ENCODE data around the gene USP37.

The USP37 gene

DNA sequence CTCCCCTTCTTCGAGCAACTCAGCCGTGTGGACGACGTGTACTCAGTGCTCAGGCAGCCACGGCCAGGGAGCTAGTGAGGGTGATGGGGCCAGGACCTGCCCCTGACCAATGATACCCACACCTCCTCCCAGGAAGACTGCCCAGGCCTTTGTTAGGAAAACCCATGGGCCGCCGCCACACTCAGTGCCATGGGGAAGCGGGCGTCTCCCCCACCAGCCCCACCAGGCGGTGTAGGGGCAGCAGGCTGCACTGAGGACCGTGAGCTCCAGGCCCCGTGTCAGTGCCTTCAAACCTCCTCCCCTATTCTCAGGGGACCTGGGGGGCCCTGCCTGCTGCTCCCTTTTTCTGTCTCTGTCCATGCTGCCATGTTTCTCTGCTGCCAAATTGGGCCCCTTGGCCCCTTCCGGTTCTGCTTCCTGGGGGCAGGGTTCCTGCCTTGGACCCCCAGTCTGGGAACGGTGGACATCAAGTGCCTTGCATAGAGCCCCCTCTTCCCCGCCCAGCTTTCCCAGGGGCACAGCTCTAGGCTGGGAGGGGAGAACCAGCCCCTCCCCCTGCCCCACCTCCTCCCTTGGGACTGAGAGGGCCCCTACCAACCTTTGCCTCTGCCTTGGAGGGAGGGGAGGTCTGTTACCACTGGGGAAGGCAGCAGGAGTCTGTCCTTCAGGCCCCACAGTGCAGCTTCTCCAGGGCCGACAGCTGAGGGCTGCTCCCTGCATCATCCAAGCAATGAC, 163.6 kb downstream of the USP37 start:
- ChIA-PET CTCF (interaction anchor here (1.1 to 1.7 kb wide), 6 partner anchors 8 to 443 kb away, joined by 3 to 8 read pairs (median 4); no protein-coding TSS in a partner anchor), POLR2A (interaction anchor here (0.9 kb wide), 1 partner anchor 9 kb away, joined by 3 read pairs; no protein-coding TSS in a partner anchor)
- no peak for DNase-seq (ENCODE audit: extremely low spot score)
- TF ChIP-seq, protein P1, sequence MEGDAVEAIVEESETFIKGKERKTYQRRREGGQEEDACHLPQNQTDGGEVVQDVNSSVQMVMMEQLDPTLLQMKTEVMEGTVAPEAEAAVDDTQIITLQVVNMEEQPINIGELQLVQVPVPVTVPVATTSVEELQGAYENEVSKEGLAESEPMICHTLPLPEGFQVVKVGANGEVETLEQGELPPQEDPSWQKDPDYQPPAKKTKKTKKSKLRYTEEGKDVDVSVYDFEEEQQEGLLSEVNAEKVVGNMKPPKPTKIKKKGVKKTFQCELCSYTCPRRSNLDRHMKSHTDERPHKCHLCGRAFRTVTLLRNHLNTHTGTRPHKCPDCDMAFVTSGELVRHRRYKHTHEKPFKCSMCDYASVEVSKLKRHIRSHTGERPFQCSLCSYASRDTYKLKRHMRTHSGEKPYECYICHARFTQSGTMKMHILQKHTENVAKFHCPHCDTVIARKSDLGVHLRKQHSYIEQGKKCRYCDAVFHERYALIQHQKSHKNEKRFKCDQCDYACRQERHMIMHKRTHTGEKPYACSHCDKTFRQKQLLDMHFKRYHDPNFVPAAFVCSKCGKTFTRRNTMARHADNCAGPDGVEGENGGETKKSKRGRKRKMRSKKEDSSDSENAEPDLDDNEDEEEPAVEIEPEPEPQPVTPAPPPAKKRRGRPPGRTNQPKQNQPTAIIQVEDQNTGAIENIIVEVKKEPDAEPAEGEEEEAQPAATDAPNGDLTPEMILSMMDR (IDR thresholded peaks at IDR 0.05; ENCODE audit: control extremely low read depth, extremely low read depth, low read depth, missing control alignments) = no peak

DNA sequence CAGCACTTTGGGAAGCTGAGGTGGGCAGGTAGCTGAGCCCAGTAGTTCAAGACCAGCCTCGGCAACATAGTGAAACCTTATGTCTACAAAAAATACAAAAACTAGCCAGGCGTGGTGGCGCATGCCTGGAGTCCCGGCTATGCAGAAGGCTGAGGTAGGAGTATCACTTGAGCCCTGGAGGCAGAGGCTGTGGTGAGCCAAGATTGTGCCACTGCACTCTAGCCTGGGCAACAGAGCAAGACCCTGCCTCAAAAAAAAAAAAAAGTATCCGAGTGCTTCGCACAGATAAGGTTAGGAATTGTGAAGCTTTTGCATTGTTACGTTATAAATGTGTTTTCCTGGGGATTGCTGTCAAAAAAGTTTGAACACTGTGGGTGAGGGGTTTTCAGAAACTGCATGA, 164.3 kb downstream of the USP37 start:
- TF ChIP-seq, protein P1 (IDR thresholded peaks at IDR 0.05; ENCODE audit: control extremely low read depth, extremely low read depth, low read depth, missing control alignments) = no peak
- no peak for DNase-seq (ENCODE audit: extremely low spot score)
- ChIA-PET POLR2A (no interaction called here), CTCF (interaction anchor here (1.5 to 1.7 kb wide), 2 partner anchors 11 to 444 kb away, joined by 5 to 8 read pairs; no protein-coding TSS in a partner anchor)

- POLR2A ChIA-PET = no interaction called here
- CTCF ChIA-PET = no interaction called here
- TF ChIP-seq, protein P1 (IDR thresholded peaks at IDR 0.05; ENCODE audit: control extremely low read depth, extremely low read depth, low read depth, missing control alignments) = no peak
- no peak for DNase-seq (ENCODE audit: extremely low spot score)
Observed at GRCh38 chr2:218402911-218403411, 165.2 kb downstream of the USP37 start.

DNA sequence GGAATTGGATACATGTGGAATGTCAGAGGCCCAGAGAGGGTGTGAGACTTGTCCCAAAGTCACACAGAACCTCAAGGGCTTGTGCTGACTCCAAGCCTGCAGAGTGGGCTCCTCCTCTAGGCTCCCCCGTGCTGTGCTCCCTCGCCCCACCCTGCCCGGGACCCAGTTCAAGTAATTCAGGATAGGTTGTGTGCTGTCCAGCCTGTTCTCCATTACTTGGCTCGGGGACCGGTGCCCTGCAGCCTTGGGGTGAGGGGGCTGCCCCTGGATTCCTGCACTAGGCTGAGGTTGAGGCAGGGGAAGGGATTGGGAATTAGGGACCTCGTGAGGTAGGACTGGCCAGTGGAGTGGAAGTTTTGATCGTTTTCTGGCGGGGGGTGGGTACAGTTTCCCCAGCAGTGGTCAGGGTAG, 165.7 kb downstream of the USP37 start:
- ChIA-PET CTCF (no interaction called here), POLR2A (no interaction called here)
- TF ChIP-seq, protein P1 (IDR thresholded peaks at IDR 0.05; ENCODE audit: control extremely low read depth, extremely low read depth, low read depth, missing control alignments) = no peak
- DNase-seq (ENCODE audit: extremely low spot score) = no peak

- ChIA-PET CTCF (interaction anchor here (0.7 to 1.1 kb wide), 4 partner anchors 10 to 131 kb away, joined by 3 to 4 read pairs (median 4); partner anchors contain the start of gene PNKD), POLR2A (no interaction called here)
- TF ChIP-seq, protein P1 (IDR thresholded peaks at IDR 0.05; ENCODE audit: control extremely low read depth, extremely low read depth, low read depth, missing control alignments) = no peak
Observed at GRCh38 chr2:218401890-218402289, 166.3 kb downstream of the USP37 start.

DNA sequence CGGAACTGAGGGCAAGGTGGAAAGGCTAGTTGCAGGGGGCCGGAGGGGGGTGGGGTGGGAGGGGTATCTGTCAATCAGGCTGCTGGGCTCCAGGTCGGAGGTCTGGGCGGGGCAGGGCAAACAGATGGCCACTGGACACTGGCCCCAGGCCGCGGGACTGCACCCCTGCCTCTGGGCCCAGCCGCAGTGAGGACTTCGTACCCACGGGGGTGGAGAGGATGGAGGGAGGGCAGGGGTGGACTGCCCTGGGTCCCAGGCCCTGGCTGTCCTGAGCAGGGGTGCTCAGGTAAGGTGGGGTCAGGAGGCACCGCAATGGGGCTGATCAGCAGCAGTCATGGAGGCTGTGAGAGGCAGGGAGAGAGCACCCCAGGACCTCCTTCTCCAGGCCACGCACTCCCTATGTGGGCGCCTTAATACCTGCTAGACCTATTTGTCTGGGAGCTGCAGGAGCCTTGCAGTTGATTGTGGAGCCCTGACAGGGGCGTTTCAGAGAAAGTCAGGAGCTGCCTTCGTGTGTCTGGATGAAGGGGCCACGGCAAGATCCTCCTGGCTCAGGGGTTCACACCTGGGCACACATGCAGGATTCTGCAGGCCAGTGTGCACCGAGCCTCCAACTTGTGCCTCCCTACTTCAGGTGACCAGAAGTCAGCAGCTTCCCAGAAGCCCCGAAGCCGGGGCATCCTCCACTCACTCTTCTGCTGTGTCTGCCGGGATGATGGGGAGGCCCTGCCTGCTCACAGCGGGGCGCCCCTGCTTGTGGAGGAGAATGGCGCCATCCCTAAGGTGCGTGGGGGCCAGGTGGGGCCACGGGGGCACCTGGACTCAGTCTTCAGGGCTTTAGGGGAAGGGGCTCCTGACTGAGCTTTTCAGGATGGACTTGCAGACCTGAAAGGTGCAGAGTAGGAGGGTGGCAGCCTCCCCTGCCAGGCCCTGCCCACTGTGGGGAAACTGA, 166.9 kb downstream of the USP37 start:
- ChIA-PET CTCF (interaction anchor here (0.7 to 1.1 kb wide), 5 partner anchors 9 to 130 kb away, joined by 3 to 4 read pairs (median 3); partner anchors contain the start of gene PNKD), POLR2A (no interaction called here)
- no peak for DNase-seq (ENCODE audit: extremely low spot score)
- TF ChIP-seq, protein P1 (IDR thresholded peaks at IDR 0.05; ENCODE audit: control extremely low read depth, extremely low read depth, low read depth, missing control alignments) = no peak

More at GRCh38 chr2:218401890-218402289, 166.3 kb downstream of the USP37 start:
- DNase-seq (ENCODE audit: extremely low spot score) = no peak
